Spleen (tissue), 3 donors: Measurements from ENCODE around the gene OR51A2.

ENCODE experiments used
- POLR2A ChIP-seq, 3 donors: fragments of 450-650 bp; IDR thresholded peaks; one replicate each; pipeline ENCODE4 v1.5.1; 2017; ENCODE audit warnings: antibody characterized with exemption in 3 of 3, mild to moderate bottlenecking in 1 of 3
- POLR2AphosphoS5 ChIP-seq, 3 donors: sonication (generic); formaldehyde crosslinking; IDR thresholded peaks; one replicate each; pipeline ENCODE4 v1.5.1; 2017; ENCODE audit warnings: antibody characterized with exemption in 3 of 3

DNA sequence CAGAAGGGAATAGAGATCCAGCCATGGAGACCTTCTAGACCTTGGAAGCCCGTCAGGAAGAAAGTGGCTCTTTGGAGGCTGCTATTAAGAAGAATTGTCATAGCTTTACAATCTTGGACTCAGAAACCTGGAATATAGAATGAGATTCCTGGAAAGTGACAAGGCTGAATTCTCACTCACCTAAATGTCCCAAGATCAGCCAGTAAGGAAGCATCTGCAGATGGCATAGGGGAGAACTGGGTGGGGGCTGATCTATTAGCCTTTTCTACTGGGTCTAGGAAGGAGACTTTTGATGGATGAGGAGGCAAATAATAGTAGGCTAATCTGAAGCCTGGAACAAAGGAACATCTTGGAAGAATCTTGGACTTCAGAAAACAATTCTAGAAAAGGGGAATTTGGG is 31.3 kb downstream of the OR51A2 start, which contains the start of gene OR51G1:
- TF ChIP-seq POLR2AphosphoS5 (IDR thresholded peaks at IDR 0.05) (no peak), POLR2A (IDR thresholded peaks at IDR 0.05) (no peak)
